ENCODE measurements around the gene ZNF571. TPM values are rescaled to one million over a fixed set of nuclear protein-coding genes. Genes with fewer than 3 reads are reported as not detected.

Gene ZNF571
- polyA plus RNA-seq, 1 of the 3 experiments (the other 2 are of a cell fraction) = 1.1 TPM

DNA sequence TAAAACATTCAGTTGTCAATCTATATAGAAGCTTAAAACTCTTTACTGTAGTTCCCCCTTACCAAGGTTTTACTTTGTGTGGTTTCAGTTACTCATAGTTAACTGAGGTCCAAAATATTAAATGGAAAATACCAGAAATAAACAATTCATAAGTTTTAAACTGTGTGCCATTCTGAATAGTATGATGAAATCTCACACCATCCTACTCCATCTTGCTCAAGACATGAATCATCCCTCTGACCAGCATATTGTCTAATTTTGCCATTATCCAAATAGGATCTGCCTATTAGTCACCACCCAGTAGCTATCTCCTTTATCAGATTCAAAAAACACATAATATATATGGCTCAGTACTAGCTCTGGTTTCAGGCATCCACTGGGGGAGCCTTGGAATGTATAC is 22.4 kb downstream of the ZNF571 start (continued):
- TF ChIP-seq, protein P1, sequence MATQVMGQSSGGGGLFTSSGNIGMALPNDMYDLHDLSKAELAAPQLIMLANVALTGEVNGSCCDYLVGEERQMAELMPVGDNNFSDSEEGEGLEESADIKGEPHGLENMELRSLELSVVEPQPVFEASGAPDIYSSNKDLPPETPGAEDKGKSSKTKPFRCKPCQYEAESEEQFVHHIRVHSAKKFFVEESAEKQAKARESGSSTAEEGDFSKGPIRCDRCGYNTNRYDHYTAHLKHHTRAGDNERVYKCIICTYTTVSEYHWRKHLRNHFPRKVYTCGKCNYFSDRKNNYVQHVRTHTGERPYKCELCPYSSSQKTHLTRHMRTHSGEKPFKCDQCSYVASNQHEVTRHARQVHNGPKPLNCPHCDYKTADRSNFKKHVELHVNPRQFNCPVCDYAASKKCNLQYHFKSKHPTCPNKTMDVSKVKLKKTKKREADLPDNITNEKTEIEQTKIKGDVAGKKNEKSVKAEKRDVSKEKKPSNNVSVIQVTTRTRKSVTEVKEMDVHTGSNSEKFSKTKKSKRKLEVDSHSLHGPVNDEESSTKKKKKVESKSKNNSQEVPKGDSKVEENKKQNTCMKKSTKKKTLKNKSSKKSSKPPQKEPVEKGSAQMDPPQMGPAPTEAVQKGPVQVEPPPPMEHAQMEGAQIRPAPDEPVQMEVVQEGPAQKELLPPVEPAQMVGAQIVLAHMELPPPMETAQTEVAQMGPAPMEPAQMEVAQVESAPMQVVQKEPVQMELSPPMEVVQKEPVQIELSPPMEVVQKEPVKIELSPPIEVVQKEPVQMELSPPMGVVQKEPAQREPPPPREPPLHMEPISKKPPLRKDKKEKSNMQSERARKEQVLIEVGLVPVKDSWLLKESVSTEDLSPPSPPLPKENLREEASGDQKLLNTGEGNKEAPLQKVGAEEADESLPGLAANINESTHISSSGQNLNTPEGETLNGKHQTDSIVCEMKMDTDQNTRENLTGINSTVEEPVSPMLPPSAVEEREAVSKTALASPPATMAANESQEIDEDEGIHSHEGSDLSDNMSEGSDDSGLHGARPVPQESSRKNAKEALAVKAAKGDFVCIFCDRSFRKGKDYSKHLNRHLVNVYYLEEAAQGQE (IDR thresholded peaks at IDR 0.05; ENCODE audit: low read depth, low read length) = no peak
- TF ChIP-seq, protein P2, sequence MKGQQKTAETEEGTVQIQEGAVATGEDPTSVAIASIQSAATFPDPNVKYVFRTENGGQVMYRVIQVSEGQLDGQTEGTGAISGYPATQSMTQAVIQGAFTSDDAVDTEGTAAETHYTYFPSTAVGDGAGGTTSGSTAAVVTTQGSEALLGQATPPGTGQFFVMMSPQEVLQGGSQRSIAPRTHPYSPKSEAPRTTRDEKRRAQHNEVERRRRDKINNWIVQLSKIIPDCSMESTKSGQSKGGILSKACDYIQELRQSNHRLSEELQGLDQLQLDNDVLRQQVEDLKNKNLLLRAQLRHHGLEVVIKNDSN (IDR thresholded peaks at IDR 0.05; ENCODE audit: borderline replicate concordance, low read depth) = no peak
- no peak for TF ChIP-seq RXRA (IDR thresholded peaks at IDR 0.05; ENCODE audit: borderline replicate concordance, low read depth)

DNA sequence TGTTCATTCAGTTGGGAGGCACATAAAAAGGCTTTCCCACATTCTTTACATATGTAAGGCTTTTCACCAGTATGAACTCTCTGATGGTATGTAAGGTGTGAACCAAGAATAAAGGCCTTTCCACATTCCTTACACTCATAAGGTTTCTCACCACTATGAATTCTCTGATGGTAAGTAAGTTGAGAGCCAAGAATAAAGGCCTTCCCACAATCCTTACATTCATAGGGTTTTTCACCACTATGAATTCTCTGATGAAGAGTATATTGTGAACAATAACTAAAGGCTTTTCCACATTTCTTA is 29.3 kb downstream of the ZNF571 start:
- Histone ChIP-seq H3K27ac (ENCODE audit: low read depth in 2 of 2, low read length in 1 of 2) (no peak overlapping the region), H3K9ac (no peak overlapping the region), H3K4me3 (ENCODE audit: low read depth in 2 of 2, low read length in 1 of 2) (no peak overlapping the region; a peak in 1 of 4 replicates), H3K9me2 (no peaks in the 10 kb centered on the region), H3K4me1 (ENCODE audit: control insufficient read depth in 1 of 2, insufficient read depth in 2 of 2, low read depth in 1 of 2, low read length in 1 of 2) (no peaks in the 10 kb centered on the region), H3K27me3 (ENCODE audit: insufficient read depth) (no peaks in the 10 kb centered on the region), H4K20me1 (ENCODE audit: insufficient read depth) (no peaks in the 10 kb centered on the region), H3K9me3 (peaks cover 64% of the 10 kb centered on the region), H3K79me2 (ENCODE audit: insufficient read depth) (no peaks in the 10 kb centered on the region), H2AFZ (ENCODE audit: low read depth) (no peak overlapping the region), H3K4me2 (no peak overlapping the region), H3F3A (replicated peaks; ENCODE audit: insufficient read depth) (peaks cover 2% of the 10 kb centered on the region), H3K36me3 (replicated peaks in 1 of 2; ENCODE audit: control insufficient read depth in 1 of 2, insufficient read depth in 2 of 2, low read length in 1 of 2) (peaks cover 25 to 34% of the 10 kb centered on the region in 2 experiments)
- POLR2A ChIA-PET = no interaction called here
- TF ChIP-seq POLR2AphosphoS5 (IDR thresholded peaks at IDR 0.05; ENCODE audit: low read depth, low read length) (no peak), EP300 (IDR thresholded peaks at IDR 0.05; ENCODE audit: borderline replicate concordance in 1 of 2, low read depth in 1 of 2, low read length in 1 of 2) (no peak), CHD2 (IDR thresholded peaks at IDR 0.05; ENCODE audit: low read length, partially characterized antibody) (no peak), FOXM1 (IDR thresholded peaks at IDR 0.05; ENCODE audit: low read depth) (no peak), FOXJ3 (CRISPR knock-in tag; IDR thresholded peaks at IDR 0.05) (no peak), GATA2 (CRISPR knock-in tag; IDR thresholded peaks at IDR 0.05) (no peak), SMC3 (IDR thresholded peaks at IDR 0.05; ENCODE audit: low read depth, low read length) (no peak), TEAD4 (IDR thresholded peaks at IDR 0.05; ENCODE audit: borderline replicate concordance, insufficient read depth) (no peak), FOSL2 (IDR thresholded peaks at IDR 0.05; ENCODE audit: borderline replicate concordance, low read depth) (no peak), EZH2phosphoT487 (IDR thresholded peaks at IDR 0.05; ENCODE audit: borderline replicate concordance, low read depth) (no peak), SIN3A (IDR thresholded peaks at IDR 0.05; ENCODE audit: borderline replicate concordance, low read depth, low read length) (no peak), MXI1 (IDR thresholded peaks at IDR 0.05; ENCODE audit: low read depth, low read length) (no peak), ELF1 (IDR thresholded peaks at IDR 0.05) (no peak), RXRA (IDR thresholded peaks at IDR 0.05; ENCODE audit: borderline replicate concordance, low read depth) (no peak), TCF12 (IDR thresholded peaks at IDR 0.05) (no peak)
- TF ChIP-seq, protein P3, sequence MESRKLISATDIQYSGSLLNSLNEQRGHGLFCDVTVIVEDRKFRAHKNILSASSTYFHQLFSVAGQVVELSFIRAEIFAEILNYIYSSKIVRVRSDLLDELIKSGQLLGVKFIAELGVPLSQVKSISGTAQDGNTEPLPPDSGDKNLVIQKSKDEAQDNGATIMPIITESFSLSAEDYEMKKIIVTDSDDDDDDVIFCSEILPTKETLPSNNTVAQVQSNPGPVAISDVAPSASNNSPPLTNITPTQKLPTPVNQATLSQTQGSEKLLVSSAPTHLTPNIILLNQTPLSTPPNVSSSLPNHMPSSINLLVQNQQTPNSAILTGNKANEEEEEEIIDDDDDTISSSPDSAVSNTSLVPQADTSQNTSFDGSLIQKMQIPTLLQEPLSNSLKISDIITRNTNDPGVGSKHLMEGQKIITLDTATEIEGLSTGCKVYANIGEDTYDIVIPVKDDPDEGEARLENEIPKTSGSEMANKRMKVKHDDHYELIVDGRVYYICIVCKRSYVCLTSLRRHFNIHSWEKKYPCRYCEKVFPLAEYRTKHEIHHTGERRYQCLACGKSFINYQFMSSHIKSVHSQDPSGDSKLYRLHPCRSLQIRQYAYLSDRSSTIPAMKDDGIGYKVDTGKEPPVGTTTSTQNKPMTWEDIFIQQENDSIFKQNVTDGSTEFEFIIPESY (IDR thresholded peaks at IDR 0.05; ENCODE audit: borderline replicate concordance, low read depth) = no peak
- TF ChIP-seq, protein P2 (IDR thresholded peaks at IDR 0.05; ENCODE audit: borderline replicate concordance, low read depth) = no peak
- TF ChIP-seq, protein P4, sequence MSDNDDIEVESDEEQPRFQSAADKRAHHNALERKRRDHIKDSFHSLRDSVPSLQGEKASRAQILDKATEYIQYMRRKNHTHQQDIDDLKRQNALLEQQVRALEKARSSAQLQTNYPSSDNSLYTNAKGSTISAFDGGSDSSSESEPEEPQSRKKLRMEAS (IDR thresholded peaks at IDR 0.05; ENCODE audit: low read depth) = no peak
- TF ChIP-seq, protein P1 (IDR thresholded peaks at IDR 0.05; ENCODE audit: low read depth, low read length) = no peak
- CTCF ChIA-PET = interaction anchor here (1.6 kb wide), 1 partner anchor 14 kb away, joined by 3 read pairs; no protein-coding TSS in a partner anchor
- no peak for DNase-seq
